GM12865 (cell line): ENCODE results near the gene LGI2.

Experiments
- DNase-seq: peaks from one replicate; pipeline ENCODE4 v3.0.0; 2010; ENCODE audit warnings: low read depth
- H3K4me3 ChIP-seq: 2 replicates; pipeline ENCODE4 v1.5.1; 2011; ENCODE audit warnings: mild to moderate bottlenecking, low read depth, low read length, control low read depth
- CTCF ChIP-seq: IDR thresholded peaks from 2 replicates; pipeline ENCODE4 v1.5.1; 2011; ENCODE audit warnings: low read length, control low read depth, low read depth, inconsistent platforms; ENCODE audit not compliant: insufficient read depth; ENCODE audit errors: missing control alignments

The LGI2 gene

GRCh38 chr4:25013756-25014661 lies 16.7 kb downstream of the LGI2 start:
- DNase-seq, result no peak
- TF ChIP-seq CTCF, result no peak
- H3K4me3 ChIP-seq, result no peak overlapping the region

GRCh38 chr4:25012655-25013054 lies 18.1 kb downstream of the LGI2 start:
- no peak for DNase-seq
- no peak for TF ChIP-seq CTCF
- H3K4me3 ChIP-seq, result no peak overlapping the region

- DNase-seq, result no peak
- no peak overlapping the region for H3K4me3 ChIP-seq
- no peak for TF ChIP-seq CTCF
Observed at GRCh38 chr4:25011135-25011866, 19.4 kb downstream of the LGI2 start.

GRCh38 chr4:25007598-25007997 lies 23.1 kb downstream of the LGI2 start:
- no peak for TF ChIP-seq CTCF
- no peak for DNase-seq
- no peak overlapping the region for H3K4me3 ChIP-seq

GRCh38 chr4:25002681-25003080 lies 28.1 kb downstream of the LGI2 start:
- DNase-seq, result no peak
- TF ChIP-seq CTCF, result no peak
- H3K4me3 ChIP-seq, result no peak overlapping the region

GRCh38 chr4:25001509-25001908 lies 29.2 kb downstream of the LGI2 start:
- TF ChIP-seq CTCF, result no peak
- DNase-seq, result no peak
- no peak overlapping the region for H3K4me3 ChIP-seq
